HG02642 (cell line): ENCODE results near the gene CCDC89.
"Not testable (repeated sequence)": the region's sequence is repeated elsewhere in the genome, so short reads cannot be mapped to it uniquely, and the experiment has no call there.

Experiments
- ATAC-seq: cut with Tn5 transposase; IDR thresholded peaks from one replicate; pipeline ENCODE4 v1.9.1; 2021; ENCODE audit warnings: mild to moderate bottlenecking; ENCODE audit not compliant: unreplicated experiment, poor library complexity

CCDC89 gene

DNA sequence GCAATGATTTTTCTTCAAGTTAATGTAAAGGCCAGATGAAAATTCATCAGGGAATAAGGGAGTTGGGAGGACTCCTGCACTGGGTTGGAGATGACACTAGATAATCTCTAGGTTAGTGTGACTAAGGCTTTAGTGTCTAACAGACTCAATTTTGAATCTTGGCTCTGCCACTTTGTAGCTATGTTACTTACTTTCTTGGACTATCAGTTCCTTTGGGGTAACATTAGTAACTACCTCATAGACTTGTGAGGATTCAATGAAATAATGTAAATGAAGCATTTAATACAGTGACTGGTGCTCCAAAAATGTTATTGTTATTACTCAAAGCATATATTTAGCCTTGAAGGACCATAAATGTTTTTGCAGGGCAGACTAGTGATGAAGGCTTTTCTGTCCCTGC lies 9.6 kb upstream of the CCDC89 start:
- ATAC-seq, result no peak

DNA sequence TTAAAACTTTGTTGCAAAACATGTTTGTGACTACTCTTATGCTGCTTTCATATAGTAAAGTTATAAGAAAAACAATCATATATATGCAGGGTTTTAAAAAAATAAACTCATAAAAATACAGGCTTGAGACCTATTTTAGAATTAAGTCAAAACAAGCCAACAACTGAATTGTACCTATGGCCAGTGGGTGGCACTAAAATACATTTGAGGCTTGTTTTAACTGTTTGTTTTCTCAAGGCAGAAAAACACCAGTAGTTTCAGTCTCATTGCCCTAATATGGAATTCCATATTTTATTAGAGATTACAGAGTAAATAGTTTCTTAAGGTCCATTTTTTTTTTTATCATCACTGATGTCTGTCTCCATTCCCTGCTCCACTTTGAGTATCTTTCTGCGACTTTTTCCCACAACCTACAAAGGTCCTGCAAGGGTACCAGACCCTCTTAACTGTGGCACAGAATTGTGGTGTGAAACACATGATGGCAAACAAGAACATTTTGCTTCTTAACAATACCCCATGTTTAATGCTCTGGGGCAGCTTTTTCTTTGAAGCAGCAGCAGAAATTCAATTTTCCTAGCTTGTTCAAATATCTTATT lies 8.5 kb upstream of the CCDC89 start:
- no peak for ATAC-seq

DNA sequence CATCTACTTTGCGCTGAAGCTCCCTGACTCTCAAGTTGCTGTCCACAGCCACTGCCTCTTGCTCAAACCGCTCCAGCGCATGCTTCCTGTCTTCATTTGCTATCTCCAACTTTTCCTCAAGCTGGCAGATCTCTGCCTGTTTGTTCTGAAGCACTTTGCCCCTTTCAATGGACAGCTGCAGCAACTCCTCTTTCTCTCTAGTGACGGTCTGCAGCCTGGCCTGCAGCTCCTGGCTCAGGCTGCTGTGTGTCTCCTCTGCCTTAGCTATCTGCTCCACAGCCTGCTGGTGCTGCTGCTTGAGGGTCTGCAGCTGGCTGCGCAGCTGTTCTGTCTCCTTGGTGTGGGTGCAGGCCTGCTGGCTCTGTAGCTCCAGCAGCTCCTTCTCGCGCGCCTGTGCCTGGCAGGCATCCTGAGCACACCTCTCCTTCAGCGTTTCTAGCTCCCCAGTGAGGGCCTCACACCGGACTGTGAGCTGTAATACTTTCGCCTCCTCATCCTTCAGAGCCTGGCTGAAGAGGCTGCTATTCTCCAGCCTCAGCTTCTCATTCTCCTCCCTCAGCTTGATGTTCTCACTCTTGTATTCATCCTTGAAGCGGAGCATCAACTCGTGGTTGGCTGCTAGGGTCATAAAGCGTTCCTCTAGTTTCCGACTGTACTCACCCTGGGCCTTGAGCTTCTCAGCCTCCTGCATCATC lies 723 bp downstream of the CCDC89 start:
- ATAC-seq, result no peak

DNA sequence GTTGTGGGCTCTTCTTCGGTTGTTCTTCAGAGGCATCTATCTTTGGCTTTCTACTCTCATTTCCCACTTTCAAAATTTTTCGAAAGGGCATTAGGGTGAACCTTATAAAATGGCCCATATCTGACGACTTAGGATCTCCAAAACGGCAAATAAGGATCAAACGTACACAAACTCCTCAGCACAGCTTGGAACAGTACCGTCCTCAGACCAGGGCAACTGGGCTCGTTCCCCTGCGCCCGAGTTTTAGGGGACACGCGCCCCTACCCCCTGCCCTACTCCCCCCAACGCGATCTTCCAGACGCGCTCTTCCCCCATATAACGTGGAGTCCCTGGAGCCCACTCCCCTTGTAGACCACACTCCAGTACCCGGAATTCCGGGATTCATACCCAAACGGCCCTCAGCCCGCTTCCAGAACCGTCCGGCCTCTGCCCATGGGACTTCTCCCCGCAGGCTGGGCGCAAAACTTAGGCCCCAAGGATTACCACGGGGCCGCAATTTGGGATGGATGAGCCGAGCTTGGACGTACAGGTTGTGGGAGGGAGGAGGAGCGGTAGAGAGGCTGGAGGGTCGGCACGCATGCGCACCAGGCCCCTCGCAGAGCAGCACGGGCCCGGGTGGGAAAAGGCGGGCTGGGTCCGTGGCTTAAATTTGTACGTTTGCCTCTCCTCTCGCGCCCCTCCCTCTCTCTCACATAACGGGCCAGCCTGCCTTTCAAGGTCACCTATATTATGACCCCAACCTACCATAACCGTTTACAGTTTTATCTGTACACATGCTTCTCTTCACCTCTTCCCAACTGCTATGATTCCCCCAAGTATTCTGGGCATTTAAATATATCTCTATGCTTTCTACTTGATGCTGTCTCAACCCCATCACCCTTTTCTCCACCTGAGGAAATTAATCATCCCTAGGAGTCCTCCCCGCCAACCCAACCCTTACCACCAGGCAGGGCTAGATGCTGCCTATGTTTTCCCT lies 3.4 kb downstream of the CCDC89 start:
- peak; percentile 90 for ATAC-seq

DNA sequence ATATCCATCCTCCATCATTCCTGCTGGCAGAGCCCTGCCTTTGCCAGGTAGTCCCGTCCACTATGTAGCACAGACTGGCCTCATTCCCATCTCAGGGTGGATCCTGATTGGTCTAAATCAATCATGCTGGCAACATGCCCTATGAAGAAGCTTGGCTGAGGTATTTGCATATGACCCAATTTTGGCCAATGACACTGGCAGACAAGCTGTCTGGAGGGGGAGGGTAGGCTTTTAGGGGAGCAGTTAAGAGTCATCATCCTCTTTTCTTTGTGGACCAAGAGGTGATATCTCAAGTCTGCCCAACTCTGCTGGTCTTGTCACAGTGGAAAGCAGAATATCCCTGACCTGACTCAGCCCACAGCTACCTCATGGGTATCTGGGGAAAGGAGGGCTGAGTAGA lies 5.1 kb downstream of the CCDC89 start:
- ATAC-seq, result no peak

DNA sequence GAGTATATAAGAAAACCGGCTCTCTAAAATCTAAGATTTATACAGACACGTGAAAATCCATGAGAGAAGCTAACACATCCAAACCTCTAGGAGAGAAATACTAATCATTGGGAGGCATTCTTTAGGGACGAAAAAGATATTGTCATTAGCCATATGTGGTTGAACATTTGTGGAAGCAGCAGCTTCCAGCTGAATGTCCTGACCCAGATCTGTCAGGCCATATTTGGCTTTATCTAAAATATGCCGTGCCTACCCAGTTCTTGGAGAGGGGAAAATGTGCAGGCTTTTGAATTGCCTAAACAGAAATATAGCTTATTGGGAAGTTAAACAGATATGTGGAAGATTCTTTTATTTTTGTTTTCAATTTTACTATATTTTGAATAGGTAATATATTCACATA lies 6.4 kb downstream of the CCDC89 start:
- ATAC-seq, result no peak

DNA sequence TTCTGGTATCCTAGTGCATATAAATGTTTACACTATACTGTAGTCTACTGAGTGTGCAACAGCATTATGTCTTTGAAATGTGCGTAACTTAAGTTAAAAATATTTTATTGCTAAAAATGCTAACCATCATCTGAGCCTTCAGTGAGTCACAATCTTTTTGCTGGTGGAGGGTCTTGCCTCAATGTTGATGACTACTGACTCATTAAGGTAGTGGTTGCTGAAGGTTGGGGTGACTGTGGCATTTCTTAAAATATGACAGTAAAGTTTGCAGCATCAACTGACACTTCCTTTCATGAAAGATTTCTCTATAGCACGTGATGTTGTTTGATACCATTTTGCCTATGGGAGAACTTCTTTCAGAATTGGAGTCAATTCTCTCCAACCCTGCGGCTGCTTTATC lies 12.6 kb downstream of the CCDC89 start:
- ATAC-seq, result no peak

DNA sequence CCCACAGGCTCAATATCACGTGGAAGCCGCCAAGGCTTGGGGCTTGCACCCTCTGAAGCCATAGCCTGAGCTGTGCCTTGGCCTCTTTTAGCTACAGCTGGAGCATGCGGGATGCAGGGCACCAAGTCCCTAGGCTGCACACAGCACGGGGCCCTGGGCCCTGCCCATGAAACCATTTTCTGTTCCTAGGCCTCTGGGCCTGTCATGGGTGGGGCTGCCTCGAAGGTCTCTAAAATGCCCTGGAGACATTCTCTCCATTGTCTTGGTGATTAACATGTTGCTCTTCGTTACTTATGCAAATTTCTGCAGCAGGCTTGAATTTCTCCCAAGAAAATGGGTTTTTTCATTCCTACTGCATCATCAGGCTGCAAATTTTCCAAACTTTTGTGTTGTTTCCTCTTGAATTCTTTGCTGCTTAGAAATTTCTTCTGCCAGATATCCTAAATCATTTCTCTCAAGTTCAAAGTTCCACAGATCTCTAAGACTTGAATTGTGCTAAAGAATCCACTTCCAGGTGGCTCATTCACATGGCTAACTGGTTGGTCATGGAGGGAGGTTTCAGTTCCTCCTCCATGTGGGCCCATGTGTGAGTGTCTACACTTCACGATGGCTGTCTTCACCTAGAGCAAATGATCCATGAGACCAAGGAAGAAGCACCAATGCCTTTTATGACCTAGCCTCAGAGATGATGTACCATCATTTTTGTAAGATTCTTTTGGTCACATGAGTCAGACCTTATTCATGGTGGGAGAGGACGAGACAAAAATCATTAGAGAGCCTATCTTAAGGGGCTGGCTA lies 13.7 kb downstream of the CCDC89 start:
- ATAC-seq, result no peak

DNA sequence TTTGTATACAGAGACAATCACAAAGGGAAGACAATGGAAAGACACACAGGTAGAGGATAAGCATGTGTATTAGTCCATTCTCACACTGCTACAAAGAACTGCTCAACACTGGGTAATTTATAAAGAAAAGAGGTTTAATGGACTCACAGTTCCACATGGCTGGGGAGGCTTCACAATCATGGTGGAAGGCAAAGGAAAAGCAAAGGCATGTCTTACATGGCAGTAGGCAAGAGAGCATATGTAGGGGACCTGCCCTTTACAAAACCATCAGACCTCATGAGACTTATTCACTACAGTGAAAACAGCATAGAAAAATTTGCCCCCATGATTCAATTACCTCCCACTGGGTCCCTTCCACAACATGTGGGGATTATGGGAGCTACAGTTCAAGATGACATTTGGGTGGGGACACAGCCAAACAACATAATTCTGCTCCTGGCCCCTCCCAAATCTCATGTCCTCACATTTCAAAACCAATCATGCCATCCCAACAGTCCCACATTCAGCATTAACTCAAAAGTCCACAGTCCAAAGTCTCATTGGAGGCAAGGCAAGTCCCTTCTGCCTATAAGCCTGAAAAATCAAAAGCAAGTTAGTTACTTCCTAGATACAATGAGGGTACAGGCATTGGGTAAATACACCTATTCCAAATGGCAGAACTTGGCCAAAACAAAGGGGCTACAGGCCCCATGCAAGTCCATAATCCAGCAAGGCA lies 14.9 kb downstream of the CCDC89 start:
- ATAC-seq, result not testable (repeated sequence)

DNA sequence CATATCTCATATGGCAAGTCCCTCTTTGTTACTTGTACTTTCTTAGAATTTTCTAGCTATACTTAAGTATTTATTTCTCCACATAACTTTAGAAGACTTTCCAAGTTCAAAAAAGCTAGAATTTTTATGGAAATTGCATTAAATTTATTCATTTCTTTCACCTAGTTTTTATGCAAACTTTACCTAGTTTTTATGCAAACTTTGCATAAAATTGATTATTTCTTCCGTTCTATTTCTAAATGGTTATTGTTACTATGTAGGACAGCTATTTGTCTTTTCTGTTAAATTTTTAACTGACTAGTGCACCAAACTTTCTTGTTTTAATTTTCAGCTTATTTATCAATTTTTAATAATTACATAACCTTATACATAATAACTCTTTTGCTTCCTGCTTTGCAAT lies 17.8 kb downstream of the CCDC89 start:
- ATAC-seq, result no peak

DNA sequence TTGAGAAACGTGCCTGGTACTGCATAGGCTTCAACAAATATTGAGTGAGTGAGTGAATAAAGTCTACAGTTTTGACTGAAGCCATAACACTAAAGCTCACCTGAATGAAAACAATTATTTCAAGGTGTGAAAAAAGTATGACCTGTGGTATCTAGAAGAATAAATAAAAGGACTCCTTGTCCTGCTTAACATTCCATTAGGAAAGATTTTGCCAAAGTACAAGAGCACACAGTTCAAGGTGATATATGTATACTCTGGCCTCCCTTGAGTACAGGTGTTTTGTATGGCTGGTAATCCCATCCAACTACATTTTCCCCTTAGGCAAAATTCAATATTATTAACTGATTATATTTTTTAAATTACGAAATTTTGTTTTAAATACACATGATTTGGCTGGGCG lies 19.3 kb downstream of the CCDC89 start:
- ATAC-seq, result no peak

DNA sequence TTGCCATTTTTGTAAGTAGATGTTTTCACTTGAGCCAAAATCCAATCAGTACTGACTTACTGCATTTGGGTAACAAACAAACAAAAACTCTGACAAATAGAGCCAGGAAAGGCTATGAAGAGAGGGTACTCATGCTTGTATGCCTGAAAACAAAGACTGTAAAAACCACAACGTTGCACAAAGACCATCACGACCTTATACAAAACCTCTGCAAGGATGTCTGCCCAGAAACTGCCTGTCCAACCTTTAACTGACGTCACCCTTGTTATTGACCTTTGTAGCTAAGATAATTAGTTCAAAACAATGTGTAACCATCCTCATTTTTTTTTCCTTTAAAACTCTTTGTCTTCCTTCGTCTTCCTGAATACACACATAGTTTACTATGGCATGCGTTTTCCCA lies 20.3 kb downstream of the CCDC89 start:
- no peak for ATAC-seq

DNA sequence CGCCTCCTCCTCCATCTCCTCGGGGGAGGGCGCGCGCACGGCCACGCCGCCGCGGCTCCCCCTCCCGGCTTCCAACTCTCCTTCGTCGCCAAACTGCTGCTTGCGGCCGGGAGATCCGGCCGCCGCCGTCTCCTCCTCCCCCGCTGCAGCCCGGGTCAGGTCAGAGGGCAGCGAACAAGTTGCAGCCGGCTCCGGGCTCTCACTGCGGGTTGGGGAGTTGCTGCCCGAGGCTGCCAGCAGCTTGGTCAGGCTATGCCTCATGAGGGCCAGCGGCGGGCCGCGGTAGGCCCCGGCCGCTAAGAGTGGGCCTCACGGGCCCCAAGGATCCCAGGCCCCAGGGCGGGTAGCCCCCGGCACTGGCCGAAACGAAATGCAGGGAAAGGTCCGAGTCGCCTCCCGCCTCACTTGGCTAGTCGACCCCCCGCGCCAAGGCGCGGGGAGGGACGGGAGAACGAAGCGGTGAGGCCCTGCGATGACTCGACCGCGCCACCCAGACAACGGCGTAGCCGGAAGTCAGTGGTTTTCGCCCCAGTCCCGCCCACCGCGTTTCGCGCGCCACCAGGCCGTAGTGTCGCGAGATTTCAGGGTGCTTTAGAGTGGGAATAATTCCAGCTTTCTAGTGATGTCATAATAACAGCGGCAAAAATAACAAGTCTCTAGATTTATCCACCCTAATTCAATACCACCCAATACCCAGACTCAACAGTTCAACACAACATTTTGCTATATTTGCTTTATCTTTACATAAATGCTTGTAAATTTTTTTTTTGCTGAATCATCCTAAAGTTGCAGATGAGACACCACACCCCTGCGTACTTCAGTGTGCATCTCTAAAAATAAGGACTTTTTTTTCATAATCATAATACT lies 21.1 kb downstream of the CCDC89 start, which contains the start of gene CREBZF:
Gene CREBZF (minus strand): TSS at position 515 of the 867 bp plus-strand sequence. CDS start 254 bp downstream, at position 261.
- ATAC-seq, result peak; percentile 88

DNA sequence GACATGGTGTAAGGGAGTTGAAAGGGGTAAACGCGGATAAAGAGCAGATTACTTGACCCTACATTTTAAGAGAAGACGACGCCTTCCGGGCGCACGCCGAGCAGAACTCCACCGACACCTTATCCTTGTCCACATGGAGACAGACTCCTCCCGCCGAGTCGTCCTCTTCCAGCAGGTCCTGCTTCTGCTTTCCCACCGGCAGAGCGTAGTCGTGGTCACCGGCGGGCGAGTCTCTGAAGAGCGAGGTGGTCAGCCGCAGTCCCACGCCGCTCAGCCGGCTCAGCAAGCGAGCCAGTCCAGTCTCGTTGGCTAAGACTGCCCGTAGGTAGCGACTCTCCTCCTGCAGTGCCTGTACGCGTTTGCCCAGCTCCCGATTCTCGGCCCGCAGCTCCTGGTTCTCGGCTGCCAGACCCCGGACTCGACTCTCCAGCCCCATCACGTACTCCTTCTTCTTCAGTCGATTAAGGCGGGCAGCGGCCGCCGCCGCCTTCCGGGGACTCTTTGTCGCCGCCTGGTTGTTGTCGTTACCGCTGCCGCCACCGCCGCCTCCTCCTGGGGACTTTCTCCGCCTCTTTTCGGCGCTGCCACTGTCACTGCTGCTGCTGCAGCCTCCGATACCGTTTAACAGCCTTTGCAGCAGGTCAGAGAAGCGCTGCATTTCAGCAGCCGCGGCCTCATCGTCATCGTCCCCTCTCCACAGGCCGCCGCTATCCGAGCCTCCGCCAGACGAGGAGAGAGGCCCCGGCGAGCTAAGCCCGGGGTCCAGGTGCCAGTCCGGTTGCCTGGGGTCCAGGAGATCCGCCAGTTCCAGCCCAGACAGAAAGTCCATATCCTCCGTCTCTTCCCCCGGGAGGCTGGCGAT lies 22.0 kb downstream of the CCDC89 start:
- ATAC-seq, result peak; percentile 73

DNA sequence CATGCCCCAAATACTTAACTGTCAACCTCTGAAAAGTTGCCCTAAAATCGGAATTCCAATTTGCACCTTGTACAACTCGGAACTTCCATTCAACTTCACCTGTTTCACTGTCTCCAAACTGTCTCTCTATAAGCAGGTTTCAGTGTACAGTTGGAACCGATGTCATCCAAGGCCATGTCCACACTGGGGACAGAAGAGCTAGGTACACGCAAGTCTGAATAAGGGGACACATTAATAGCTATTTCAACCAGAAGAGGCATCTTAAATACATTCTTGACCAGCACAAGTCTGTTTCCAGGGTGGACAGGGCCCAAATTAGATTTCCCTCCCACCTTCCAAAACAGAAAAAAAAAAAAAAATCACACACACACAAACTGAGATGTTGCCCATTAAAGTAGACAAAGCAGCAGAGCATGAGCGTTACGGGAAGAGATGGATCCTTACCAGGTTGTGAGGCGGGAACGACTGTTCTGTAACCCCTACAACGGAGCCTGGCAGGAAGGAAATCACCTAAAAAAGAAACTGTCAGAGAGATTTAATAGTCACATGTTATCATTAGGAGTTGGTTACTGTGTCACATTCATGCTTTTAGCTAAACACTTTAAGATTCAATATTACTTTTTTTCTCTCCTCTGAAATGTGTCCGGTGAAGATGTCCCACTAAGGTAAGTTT lies 22.8 kb downstream of the CCDC89 start:
- no peak for ATAC-seq

DNA sequence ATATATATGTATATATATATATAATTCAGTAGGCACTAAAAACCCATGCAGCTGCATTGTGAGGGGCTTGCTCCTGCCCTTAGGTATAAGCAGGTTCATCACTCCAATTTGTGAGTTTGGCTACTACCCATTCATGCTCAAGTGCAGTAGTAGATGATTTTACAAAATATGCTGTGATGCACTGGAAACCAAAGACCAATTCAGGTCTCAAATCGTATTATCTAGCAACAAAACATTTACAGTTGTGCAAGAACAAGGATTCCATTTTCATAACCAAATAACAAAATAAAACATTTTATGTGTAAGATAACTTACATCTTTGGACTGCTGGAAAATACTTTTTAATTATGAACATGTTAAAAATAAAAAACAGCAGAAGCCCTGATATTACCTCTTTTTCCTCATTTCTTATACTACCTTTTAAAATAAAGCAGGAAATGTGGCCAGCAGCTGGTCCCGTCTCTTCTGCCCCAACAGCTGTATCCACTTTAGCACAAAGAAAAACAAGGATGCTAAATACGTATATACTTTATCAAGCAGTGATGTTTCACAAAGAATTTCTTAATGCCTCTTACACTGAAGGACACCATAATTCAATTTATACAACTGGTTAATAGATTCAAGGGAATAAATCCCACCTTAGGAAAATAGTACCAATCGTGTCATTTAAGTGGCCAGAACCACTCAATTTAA lies 23.9 kb downstream of the CCDC89 start:
- ATAC-seq, result no peak

DNA sequence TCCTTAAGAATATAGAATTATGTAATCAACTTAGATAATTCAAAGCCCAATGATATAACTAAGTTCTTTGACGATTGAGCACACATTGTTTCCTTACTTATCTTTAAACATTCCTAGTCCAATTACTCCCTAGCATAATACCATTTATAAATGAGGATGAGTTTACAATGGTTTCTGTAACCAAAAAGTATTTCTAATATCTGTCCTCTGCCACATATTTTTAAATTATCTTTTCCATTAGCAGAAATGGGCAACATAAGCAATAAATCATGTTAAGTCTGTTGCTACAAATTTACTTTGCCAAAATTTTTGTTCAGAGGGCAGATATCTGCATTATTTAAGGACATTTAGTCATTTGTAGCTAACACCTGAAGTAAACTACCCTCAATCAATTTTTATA lies 27.8 kb downstream of the CCDC89 start:
- no peak for ATAC-seq
